GM23248 (cell line): ENCODE results near the gene LCNL1.

ENCODE experiments used
- EZH2 ChIP-seq: fragments of 200-600 bp; sonication (generic); IDR thresholded peaks from 2 replicates; pipeline ENCODE4 v1.6.1; 2018; ENCODE audit warnings: antibody characterized with exemption, mild to moderate bottlenecking; ENCODE audit not compliant: insufficient read depth, poor library complexity, severe bottlenecking
- EZH2phosphoT487 ChIP-seq: fragments of 200-600 bp; sonication (generic); IDR thresholded peaks from 2 replicates; pipeline ENCODE4 v1.6.1; 2018; ENCODE audit warnings: antibody characterized with exemption, moderate library complexity, mild to moderate bottlenecking, low read depth; ENCODE audit not compliant: insufficient read depth

DNA sequence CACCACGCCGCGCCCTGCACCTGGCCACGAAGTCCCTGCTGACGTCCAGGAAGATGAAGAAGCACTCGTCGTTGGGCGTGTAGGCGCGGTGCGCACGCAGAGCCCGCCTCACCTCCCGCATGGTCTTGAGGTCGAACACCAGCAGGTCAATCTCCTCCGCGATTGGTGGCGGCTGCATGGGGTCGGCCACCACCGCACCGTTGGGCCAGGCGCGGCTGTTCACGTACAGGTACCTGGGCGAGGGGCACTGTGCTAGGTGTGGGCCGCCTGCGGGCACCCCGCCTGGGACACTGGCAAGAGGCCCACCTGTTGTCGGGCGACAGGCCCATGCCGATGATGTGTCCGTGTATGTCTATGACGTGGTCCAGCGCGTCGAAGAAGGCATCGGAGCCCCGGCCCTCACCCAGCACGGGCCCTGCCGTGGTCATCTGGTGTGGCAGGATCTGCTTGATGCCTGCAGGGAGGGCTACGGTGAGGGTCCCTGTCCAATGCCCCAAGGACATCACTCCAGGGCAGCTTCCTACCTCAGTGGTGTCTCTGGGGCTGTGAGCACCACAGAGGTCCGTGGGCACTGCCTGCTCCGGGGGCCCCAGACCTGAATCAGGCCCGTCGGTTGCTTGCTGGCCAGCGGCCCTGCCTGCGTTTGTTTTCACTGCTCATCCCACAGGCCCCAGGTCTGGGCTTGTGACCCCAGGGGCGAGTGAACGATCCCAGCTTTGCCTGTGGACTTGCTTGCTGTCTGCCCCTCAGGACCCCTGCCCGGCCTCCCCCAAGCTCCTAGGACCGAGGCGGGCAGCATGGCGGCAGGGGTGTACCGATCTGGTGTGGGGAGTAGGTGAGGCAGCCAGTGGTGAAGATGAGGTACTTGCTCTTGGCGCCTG is 41.3 kb upstream of the LCNL1 start:
- TF ChIP-seq EZH2: no peak
- TF ChIP-seq EZH2phosphoT487: no peak
